NB4 (cell line): ENCODE measurements around the gene EPHA6.

Experiments
- CTCF ChIP-seq: IDR thresholded peaks from one replicate; pipeline ENCODE4 v1.5.1; 2012; ENCODE audit warnings: low read depth, low read length
- POLR2A ChIP-seq: IDR thresholded peaks from 2 replicates; pipeline ENCODE4 v1.6.1; 2011; ENCODE audit warnings: mild to moderate bottlenecking; ENCODE audit not compliant: insufficient read length; ENCODE audit errors: extremely low read depth

- TF ChIP-seq CTCF (no peak), POLR2A (no peak)
These were observed 674.3 kb downstream of the EPHA6 start for GRCh38 chr3:97488741-97489140.
